Gastrocnemius medialis (tissue), 4 donors: ENCODE measurements around the gene SPINT1. TPM values are rescaled to one million over a fixed set of nuclear protein-coding genes. Genes with fewer than 3 reads are reported as not detected.
A peak's percentile ranks its signal among the peaks of the same experiment; 100 is the strongest.

Experiments used
- ATAC-seq, 2 donors: fragments of 150-250 bp; one replicate each; pipeline ENCODE4 v1.9.1; 2016
- DNase-seq, 2 donors: peaks; one replicate each; pipeline ENCODE4 v3.0.0-alpha.2; 2019
- H3K27ac ChIP-seq, 4 donors: fragments of 200-600 bp; sonication (generic); 1 replicate in 1 of 4; 2 replicates in 3 of 4; pipeline ENCODE4 v1.5.1; 2016 to 2018; ENCODE audit warnings: mild to moderate bottlenecking in 2 of 4, moderate library complexity in 1 of 4
- H3K27me3 ChIP-seq, 3 donors: fragments of 200-600 bp; sonication (generic) in 2 of 3; 1 replicate in 1 of 3; 2 replicates in 2 of 3; pipeline versions ENCODE4 v1.5.1 to v1.6.0; 2016 to 2019; ENCODE audit warnings: mild to moderate bottlenecking in 1 of 3, moderate library complexity in 1 of 3
- H3K36me3 ChIP-seq, 2 donors: fragments of 200-600 bp; sonication (generic) in 1 of 2; one replicate each; pipeline ENCODE4 v1.5.1; 2017 to 2018
- H3K4me1 ChIP-seq, 2 donors: fragments of 200-600 bp; sonication (generic) in 1 of 2; one replicate each; pipeline ENCODE4 v1.5.1; 2016 to 2017; ENCODE audit warnings: mild to moderate bottlenecking in 2 of 2
- H3K4me3 ChIP-seq, 4 donors: fragments of 200-600 bp; sonication (generic) in 3 of 4; 1 replicate in 1 of 4; 2 replicates in 3 of 4; pipeline ENCODE4 v1.5.1; 2016 to 2019; ENCODE audit warnings: mild to moderate bottlenecking in 2 of 4
- H3K9me3 ChIP-seq, 3 donors: fragments of 200-600 bp; sonication (generic) in 2 of 3; 1 replicate in 1 of 3; 2 replicates in 2 of 3; pipeline ENCODE4 v1.5.1; 2016 to 2019
- CTCF ChIP-seq, 5 experiments: fragments of 450-650 bp in 3 of 5; fragments of 200-600 bp in 2 of 5; sonication (generic) in 2 of 5; IDR thresholded peaks in 4 of 5; conservative IDR thresholded peaks in 1 of 5; 1 replicate in 4 of 5; 2 replicates in 1 of 5; pipeline ENCODE4 v1.5.1; 2016 to 2019; ENCODE audit warnings: antibody characterized with exemption in 5 of 5, mild to moderate bottlenecking in 3 of 5, moderate library complexity in 3 of 5
- POLR2A ChIP-seq, 2 donors: fragments of 450-650 bp; IDR thresholded peaks; one replicate each; pipeline ENCODE4 v1.6.1; 2017; ENCODE audit warnings: antibody characterized with exemption in 2 of 2, mild to moderate bottlenecking in 2 of 2, moderate library complexity in 2 of 2
- in situ Hi-C, 4 donors: fragments of 200-750 bp; cut with MboI; loops; one replicate each; pipeline versions ENCODE4 v1.15.0 to v1.8.0; 2017; ENCODE audit warnings: low sequenced_read_pairs in 4 of 4
- intact Hi-C: fragments of 100-400 bp; cut with DNase I; formaldehyde crosslinking; loops from one replicate; pipeline ENCODE4 v1.15.1; 2023; ENCODE audit warnings: low total_unique reads
- total RNA-seq, 4 donors: library from RNA; depleted of rRNA; stranded (reverse); fragments of >200 nt; gene quantifications; one replicate each; pipeline versions ENCODE4 v1.1.0 to v1.2.3, GENCODE V29; 2016

Gene SPINT1
- total RNA-seq, 4 donors from 2014 or later, result 0.42 to 5.0 (median 1.0) TPM; not detected in 1

GRCh38 chr15:40904552-40905201 lies 60.8 kb downstream of the SPINT1 start:
- no peaks in the 10 kb centered on the region for H3K9me3 ChIP-seq
- H3K4me1 ChIP-seq, result peaks cover 27 to 35% of the 10 kb centered on the region in 2 donors
- H3K27me3 ChIP-seq, result no peaks in the 10 kb centered on the region
- ATAC-seq, result no peak
- no peak for DNase-seq
- H3K27ac ChIP-seq, result peak overlapping the region; percentile 25 to 94 (median 78)
- TF ChIP-seq CTCF (IDR thresholded peaks at IDR 0.05 in 4 of 5, conservative IDR thresholded peaks at IDR 0.05 in 1 of 5) (no peak), POLR2A (IDR thresholded peaks at IDR 0.05) (no peak)
- intact Hi-C loops (loop anchor here (1.0 to 5.0 kb wide), 5 partner anchors 98 to 498 kb away; partner anchors contain the start of genes NDUFAF1, NUSAP1 and OIP5), in situ Hi-C loops (loop anchor here (5.0 to 10.0 kb wide), 5 partner anchors 118 to 283 kb away; partner anchors contain the start of gene INO80 (in 1 of the 4))
- H3K4me3 ChIP-seq, result no peak overlapping the region
- peaks cover 0 to 33% of the 10 kb centered on the region in 2 donors for H3K36me3 ChIP-seq

- no peaks in the 10 kb centered on the region for H3K27me3 ChIP-seq
- in situ Hi-C loops (loop anchor here (5.0 to 10.0 kb wide), 5 partner anchors 116 to 281 kb away; partner anchors contain the start of gene INO80 (in 1 of the 4)), intact Hi-C loops (loop anchor here (1.0 to 5.0 kb wide), 6 partner anchors 31 to 496 kb away; partner anchors contain the start of genes INO80 and NDUFAF1)
- DNase-seq, result peak; percentile 88 to 94
- H3K36me3 ChIP-seq, result peaks cover 0 to 16% of the 10 kb centered on the region in 2 donors
- TF ChIP-seq CTCF (IDR thresholded peaks at IDR 0.05 in 4 of 5, conservative IDR thresholded peaks at IDR 0.05 in 1 of 5) (peak; percentile 91 to 97 (median 94)), POLR2A (IDR thresholded peaks at IDR 0.05) (peak; percentile 54 to 58)
- H3K4me1 ChIP-seq, result peaks cover 34 to 42% of the 10 kb centered on the region in 2 donors
- peak; percentile 69 to 77 for ATAC-seq
- H3K27ac ChIP-seq, result peak overlapping the region; percentile 91 to 94 (median 93)
- peak overlapping the region; percentile 56 to 62 (median 60) for H3K4me3 ChIP-seq
- no peaks in the 10 kb centered on the region for H3K9me3 ChIP-seq
Observed at GRCh38 chr15:40906091-40906990, 62.5 kb downstream of the SPINT1 start.

GRCh38 chr15:40906991-40907802 lies 63.3 kb downstream of the SPINT1 start:
- TF ChIP-seq CTCF (IDR thresholded peaks at IDR 0.05 in 4 of 5, conservative IDR thresholded peaks at IDR 0.05 in 1 of 5), result no peak
- TF ChIP-seq POLR2A (IDR thresholded peaks at IDR 0.05), result no peak
- intact Hi-C loops, result loop anchor here (1.0 to 5.0 kb wide), 6 partner anchors 30 to 495 kb away; partner anchors contain the start of genes INO80 and NDUFAF1

More at GRCh38 chr15:40906991-40907802, 63.3 kb downstream of the SPINT1 start:
- Histone ChIP-seq H3K9me3 (no peaks in the 10 kb centered on the region), H3K4me1 (peaks cover 34 to 42% of the 10 kb centered on the region in 2 donors), H3K27ac (peak overlapping the region; percentile 91 to 94 (median 93)), H3K36me3 (peaks cover 0 to 12% of the 10 kb centered on the region in 2 donors), H3K27me3 (no peaks in the 10 kb centered on the region), H3K4me3 (peak overlapping the region; percentile 56 to 62 (median 60))
- DNase-seq (peak; percentile 40 to 62), ATAC-seq (peak; percentile 5 to 8)
- in situ Hi-C loops, result loop anchor here (5.0 to 10.0 kb wide), 5 partner anchors 115 to 280 kb away; partner anchors contain the start of gene INO80 (in 1 of the 4)

Other genes with a start within 250 kb of the SPINT1 start
- gene KNL1, start 249.8 kb upstream of the SPINT1 start, total RNA-seq, result under 1 TPM in 3 of 4 donors, not detected in 1; 0.10 to 0.33 (median 0.33) TPM
- gene RAD51, start 148.9 kb upstream of the SPINT1 start, total RNA-seq, result under 1 TPM in 3 of 4 donors, not detected in 1; 0.56 to 0.75 (median 0.60) TPM
- gene RMDN3, start 88.8 kb upstream of the SPINT1 start, total RNA-seq, result 10 to 100 TPM; 12.7 to 55.3 (median 19.6) TPM
- 10 to 100 TPM in 3 of 4 donors, under 1 TPM in 1; 0.49 to 16.9 (median 14.4) TPM for gene GCHFR, start 80.0 kb upstream of the SPINT1 start, total RNA-seq
- under 1 TPM in 2 of 4 donors, not detected in 2; 0.09 to 0.49 TPM for gene C15orf62, start 74.1 kb upstream of the SPINT1 start, total RNA-seq
- 10 to 100 TPM; 11.4 to 18.9 (median 14.7) TPM for gene ZFYVE19, start 37.0 kb upstream of the SPINT1 start, total RNA-seq
- 10 to 100 TPM in 2 of 4 donors, 1 to 10 TPM in 2; 5.3 to 25.0 (median 11.4) TPM for gene DNAJC17, start 36.6 kb upstream of the SPINT1 start, total RNA-seq
- gene PPP1R14D, start 15.3 kb upstream of the SPINT1 start, total RNA-seq, result under 1 TPM in 1 of 4 donors, not detected in 3; 0.51 TPM
- gene RHOV, start 30.2 kb downstream of the SPINT1 start, total RNA-seq, result not detected
- 10 to 100 TPM; 18.5 to 26.1 (median 19.3) TPM for gene VPS18, start 50.4 kb downstream of the SPINT1 start, total RNA-seq
- gene DLL4, start 85.3 kb downstream of the SPINT1 start, total RNA-seq, result 10 to 100 TPM in 2 of 4 donors, 1 to 10 TPM in 2; 5.9 to 15.7 (median 8.9) TPM
- gene CHAC1, start 109.4 kb downstream of the SPINT1 start, total RNA-seq, result 100 to 1,000 TPM in 3 of 4 donors, 10 to 100 TPM in 1; 93.4 to 320 (median 139) TPM